Neutrophil (primary cell): ENCODE measurements around the gene PMF1.
"Not testable (repeated sequence)": the region's sequence is repeated elsewhere in the genome, so short reads cannot be mapped to it uniquely, and the experiment has no call there.

Source experiments
- H3K27ac ChIP-seq: fragments of 200-600 bp; sonication (generic); 2 replicates; pipeline ENCODE4 v1.5.1; 2016; ENCODE audit warnings: mild to moderate bottlenecking, moderate library complexity
- H3K27me3 ChIP-seq: fragments of 200-600 bp; sonication (generic); 2 replicates; pipeline ENCODE4 v1.6.0; 2016; ENCODE audit warnings: mild to moderate bottlenecking
- H3K36me3 ChIP-seq: fragments of 200-600 bp; sonication (generic); 2 replicates; pipeline ENCODE4 v1.5.1; 2017
- H3K4me1 ChIP-seq, 2 experiments: fragments of 200-600 bp in 1 of 2; sonication (generic) in 1 of 2; 1 replicate in 1 of 2; 2 replicates in 1 of 2; pipeline versions ENCODE4 v1.5.1 to v1.6.1; 2013 to 2016; ENCODE audit warnings: low read depth in 1 of 2, low read length in 1 of 2, mild to moderate bottlenecking in 1 of 2, moderate library complexity in 1 of 2; ENCODE audit not compliant: control insufficient read depth in 1 of 2, insufficient read depth in 1 of 2
- H3K4me3 ChIP-seq, 2 experiments: fragments of 200-600 bp in 1 of 2; sonication (generic) in 1 of 2; 1 replicate in 1 of 2; 2 replicates in 1 of 2; pipeline ENCODE4 v1.5.1; 2013 to 2016; ENCODE audit warnings: low read depth in 1 of 2, low read length in 1 of 2, mild to moderate bottlenecking in 1 of 2, moderate library complexity in 1 of 2
- H3K9me3 ChIP-seq: fragments of 200-600 bp; sonication (generic); 2 replicates; pipeline ENCODE4 v1.5.1; 2016
- TF ChIP-seq, protein P1 (sequence below): fragments of 200-600 bp; sonication (generic); IDR thresholded peaks from 2 replicates; pipeline ENCODE4 v1.5.1; 2016; ENCODE audit warnings: antibody characterized with exemption

Gene PMF1

DNA sequence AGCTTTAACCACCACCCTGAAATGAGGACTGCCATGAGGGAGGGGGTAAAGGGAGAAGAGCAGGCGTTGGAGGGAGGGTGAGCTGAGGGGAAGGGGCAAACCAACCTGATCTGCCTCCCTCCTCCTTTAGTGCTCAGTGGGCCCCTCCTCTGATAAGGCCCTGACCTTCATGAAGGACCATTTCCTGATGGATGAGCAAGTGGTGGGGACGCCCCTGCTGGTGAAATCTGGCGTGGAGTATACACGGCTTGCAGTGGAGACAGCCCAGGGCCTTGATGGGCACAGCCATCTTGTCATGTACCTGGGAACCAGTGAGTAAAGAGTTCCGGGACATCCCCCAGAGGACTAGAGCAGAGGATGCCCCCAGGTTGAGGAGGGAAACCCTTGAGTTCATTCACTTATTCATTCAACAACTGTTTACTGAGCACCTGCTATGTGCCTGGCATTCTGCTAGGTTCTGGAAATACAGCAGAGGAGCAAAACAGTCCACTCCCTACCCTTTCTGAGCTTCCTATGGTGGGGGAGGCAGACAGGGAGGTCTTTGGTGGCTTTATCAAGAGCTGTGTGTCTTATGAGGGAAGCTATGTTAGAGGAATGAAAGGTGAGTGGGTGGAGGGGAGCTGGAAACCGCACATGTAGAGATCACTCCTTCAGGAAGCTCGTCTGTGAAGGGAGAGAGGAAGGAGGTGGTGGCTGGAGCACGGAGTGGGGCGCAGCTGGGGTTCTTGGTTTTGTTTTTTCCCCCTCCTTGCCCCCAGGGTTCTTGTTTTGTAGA is 39.9 kb upstream of the PMF1 start:
- Histone ChIP-seq H3K27ac (no peak overlapping the region), H3K9me3 (no peaks in the 10 kb centered on the region), H3K4me1 (no peaks in the 10 kb centered on the region), H3K27me3 (no peaks in the 10 kb centered on the region), H3K4me3 (no peak overlapping the region), H3K36me3 (peaks cover 95% of the 10 kb centered on the region)
- TF ChIP-seq, protein P1, sequence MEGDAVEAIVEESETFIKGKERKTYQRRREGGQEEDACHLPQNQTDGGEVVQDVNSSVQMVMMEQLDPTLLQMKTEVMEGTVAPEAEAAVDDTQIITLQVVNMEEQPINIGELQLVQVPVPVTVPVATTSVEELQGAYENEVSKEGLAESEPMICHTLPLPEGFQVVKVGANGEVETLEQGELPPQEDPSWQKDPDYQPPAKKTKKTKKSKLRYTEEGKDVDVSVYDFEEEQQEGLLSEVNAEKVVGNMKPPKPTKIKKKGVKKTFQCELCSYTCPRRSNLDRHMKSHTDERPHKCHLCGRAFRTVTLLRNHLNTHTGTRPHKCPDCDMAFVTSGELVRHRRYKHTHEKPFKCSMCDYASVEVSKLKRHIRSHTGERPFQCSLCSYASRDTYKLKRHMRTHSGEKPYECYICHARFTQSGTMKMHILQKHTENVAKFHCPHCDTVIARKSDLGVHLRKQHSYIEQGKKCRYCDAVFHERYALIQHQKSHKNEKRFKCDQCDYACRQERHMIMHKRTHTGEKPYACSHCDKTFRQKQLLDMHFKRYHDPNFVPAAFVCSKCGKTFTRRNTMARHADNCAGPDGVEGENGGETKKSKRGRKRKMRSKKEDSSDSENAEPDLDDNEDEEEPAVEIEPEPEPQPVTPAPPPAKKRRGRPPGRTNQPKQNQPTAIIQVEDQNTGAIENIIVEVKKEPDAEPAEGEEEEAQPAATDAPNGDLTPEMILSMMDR, result no peak

DNA sequence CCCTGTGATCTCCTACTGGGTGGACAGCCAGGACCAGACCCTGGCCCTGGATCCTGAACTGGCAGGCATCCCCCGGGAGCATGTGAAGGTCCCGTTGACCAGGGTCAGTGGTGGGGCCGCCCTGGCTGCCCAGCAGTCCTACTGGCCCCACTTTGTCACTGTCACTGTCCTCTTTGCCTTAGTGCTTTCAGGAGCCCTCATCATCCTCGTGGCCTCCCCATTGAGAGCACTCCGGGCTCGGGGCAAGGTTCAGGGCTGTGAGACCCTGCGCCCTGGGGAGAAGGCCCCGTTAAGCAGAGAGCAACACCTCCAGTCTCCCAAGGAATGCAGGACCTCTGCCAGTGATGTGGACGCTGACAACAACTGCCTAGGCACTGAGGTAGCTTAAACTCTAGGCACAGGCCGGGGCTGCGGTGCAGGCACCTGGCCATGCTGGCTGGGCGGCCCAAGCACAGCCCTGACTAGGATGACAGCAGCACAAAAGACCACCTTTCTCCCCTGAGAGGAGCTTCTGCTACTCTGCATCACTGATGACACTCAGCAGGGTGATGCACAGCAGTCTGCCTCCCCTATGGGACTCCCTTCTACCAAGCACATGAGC is 36.1 kb upstream of the PMF1 start:
- TF ChIP-seq, protein P1, result no peak
- H3K36me3 ChIP-seq, result peaks cover 84% of the 10 kb centered on the region
- no peaks in the 10 kb centered on the region for H3K27me3 ChIP-seq
- no peak overlapping the region for H3K4me3 ChIP-seq
- peak overlapping the region; percentile 52 for H3K27ac ChIP-seq
- no peaks in the 10 kb centered on the region for H3K4me1 ChIP-seq
- no peaks in the 10 kb centered on the region for H3K9me3 ChIP-seq

DNA sequence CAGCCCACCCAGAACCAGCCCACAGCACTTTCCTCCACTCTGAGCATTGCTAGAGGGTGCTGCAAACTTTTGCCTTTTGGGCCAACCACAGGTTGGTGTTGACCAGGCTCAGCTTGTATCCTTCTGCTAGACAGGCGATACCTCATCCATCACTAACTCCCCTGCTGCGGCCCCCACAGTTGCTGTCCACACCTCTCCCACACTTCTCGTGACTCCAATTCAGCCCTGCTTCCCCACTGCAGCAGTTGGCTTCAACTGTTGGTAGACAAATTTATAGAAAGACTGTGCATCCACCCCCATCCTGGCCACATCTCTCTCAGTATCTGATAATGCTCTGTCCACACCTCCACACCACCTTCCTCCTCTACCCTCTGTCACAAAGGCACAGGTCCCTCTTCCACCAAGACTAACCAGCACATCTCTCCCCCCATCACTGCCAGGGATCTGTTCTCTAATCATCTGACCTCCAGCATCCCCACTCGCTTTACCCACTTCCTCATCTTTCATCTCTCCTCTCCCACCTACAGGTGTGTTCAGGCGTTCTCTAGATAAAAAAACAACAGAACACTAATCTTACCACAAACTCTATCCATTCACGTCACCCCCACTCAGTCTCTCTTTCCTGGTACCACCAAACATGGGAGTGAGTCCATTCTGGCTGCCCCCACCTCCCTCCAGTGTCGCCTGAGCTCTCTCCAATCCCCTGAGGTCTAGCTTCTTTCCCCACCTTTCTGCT is 34.7 kb upstream of the PMF1 start:
- Histone ChIP-seq H3K9me3 (no peaks in the 10 kb centered on the region), H3K36me3 (peaks cover 83% of the 10 kb centered on the region), H3K27ac (peak overlapping the region; percentile 52), H3K27me3 (no peaks in the 10 kb centered on the region), H3K4me3 (no peak overlapping the region), H3K4me1 (no peaks in the 10 kb centered on the region)
- TF ChIP-seq, protein P1, result no peak

DNA sequence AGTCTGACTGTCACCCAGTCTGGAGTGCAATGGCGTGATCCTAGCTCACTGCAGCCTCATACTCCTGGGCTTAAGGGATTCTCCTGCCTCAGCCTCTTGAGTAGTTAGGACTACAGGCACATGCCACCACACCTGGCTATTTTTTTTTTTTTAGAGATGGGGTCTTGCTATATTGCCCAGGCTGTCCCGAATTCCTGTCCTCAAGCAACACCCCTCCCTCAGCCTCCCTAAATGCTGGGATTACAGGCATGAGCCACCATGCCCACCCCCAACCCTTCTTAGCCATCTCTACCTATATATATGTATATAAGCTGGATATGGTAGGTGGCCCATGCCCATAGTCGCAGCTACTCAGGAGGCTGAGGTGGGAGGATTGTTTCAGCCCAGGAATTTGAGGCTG is 32.3 kb upstream of the PMF1 start:
- Histone ChIP-seq H3K27me3 (no peaks in the 10 kb centered on the region), H3K4me1 (no peaks in the 10 kb centered on the region), H3K36me3 (peaks cover 81% of the 10 kb centered on the region), H3K27ac (no peak overlapping the region), H3K4me3 (no peak overlapping the region), H3K9me3 (no peaks in the 10 kb centered on the region)
- TF ChIP-seq, protein P1, result no peak

DNA sequence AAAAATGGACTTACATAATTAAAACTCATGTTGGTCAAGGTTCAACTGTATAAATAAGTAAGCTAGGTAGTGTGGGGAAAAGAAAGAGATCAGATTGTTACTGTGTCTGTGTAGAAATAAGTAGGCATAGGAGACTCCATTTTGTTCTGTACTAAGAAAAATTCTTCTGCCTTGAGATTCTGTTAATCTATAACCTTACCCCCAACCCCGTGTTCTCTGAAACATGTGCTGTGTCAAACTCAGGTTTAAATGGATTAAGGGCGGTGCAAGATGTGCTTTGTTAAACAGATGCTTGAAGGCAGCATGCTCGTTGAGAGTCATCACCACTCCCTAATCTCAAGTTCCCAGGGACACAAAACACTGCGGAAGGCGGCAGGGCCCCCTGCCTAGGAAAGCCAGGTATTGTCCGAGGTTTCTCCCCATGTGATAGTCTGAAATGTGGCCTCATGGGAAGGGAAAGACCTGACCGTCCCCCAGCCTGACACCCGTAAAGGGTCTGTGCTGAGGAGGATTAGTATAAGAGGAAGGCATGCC is 31.3 kb upstream of the PMF1 start:
- H3K27ac ChIP-seq, result not testable (repeated sequence)

DNA sequence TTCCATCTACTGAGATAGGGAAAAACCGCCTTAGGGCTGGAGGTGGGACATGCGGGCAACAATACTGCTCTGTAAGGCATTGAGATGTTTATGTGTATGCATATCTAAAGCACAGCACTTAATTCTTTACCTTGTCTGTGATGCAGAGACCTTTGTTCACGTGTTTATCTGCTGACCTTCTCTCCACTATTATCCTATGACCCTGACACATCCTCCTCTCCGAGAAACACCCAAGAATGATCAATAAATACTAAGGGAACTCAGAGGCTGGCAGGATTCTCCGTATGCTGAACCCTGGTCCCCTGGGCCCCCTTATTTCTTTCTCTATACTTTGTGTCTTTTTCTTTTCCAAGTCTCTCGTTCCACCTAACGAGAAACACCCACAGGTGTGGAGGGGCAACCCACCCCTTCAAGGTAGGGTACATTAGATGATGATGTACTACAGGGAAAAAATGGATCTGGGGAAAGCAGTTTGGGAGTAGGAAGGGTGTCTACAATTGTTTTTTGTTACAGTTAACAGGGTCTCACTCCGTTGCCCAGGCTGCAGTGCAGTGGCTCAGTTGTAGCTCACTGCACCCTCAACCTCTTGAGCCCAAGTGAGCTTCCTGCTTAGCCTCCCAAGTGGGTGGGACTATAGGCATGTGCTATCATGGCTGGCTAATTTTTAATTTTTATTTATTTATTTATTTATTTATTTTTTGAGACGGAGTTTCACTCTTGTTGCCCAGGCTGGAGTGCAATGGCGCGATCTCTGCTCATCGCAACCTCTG is 30.6 kb upstream of the PMF1 start:
- H3K9me3 ChIP-seq, H3K4me3 ChIP-seq, H3K4me1 ChIP-seq, H3K27me3 ChIP-seq, H3K27ac ChIP-seq: not testable (repeated sequence)
- peaks cover 68% of the 10 kb centered on the region for H3K36me3 ChIP-seq

More for the DNA sequence above, 31.3 kb upstream of the PMF1 start:
- peaks cover 76% of the 10 kb centered on the region for H3K36me3 ChIP-seq
- not testable (repeated sequence) for H3K9me3 ChIP-seq, H3K4me1 ChIP-seq, H3K4me3 ChIP-seq, H3K27me3 ChIP-seq

DNA sequence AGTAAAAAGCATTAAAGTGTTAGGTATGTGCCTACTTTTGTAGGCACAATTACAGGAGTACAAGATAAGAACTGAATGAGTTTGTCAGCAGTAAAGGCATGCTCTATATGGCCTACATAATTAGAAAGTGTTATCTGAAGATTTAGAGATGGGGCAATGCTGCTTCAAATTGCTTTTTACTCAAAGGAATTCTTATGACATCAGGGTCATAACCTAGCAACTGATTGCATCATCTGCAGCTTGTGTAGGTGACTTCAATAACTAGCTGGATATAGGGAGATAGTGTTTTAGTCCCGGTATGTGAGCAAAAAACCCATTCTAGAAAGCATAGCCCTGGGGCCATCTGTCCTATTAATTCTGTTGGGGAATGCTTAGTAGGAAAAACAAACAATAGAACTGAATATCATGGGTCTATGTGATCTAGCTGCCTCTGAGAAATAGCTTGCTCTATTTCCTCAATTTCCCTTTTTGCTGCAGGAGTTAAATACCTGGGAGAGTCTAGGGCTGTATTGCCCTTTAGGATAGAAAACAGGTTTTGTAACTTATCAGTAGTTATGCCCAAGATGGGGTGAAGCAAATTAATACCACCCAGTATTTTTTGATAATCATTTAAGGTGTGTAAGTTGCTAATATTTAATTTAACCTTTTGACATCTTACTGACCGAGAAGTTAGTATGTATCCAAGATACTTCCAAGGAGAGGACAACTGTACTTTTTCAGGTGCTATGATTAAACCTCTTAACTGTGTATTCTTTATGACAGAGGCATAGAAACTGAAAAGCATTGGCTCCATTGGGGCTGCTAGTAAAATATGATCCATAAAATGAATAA is 26.2 kb upstream of the PMF1 start:
- not testable (repeated sequence) for H3K9me3 ChIP-seq, H3K4me3 ChIP-seq, H3K27me3 ChIP-seq
- peaks cover 12 to 14% of the 10 kb centered on the region in 2 experiments for H3K4me1 ChIP-seq
- H3K36me3 ChIP-seq, result peaks cover 45% of the 10 kb centered on the region
- H3K27ac ChIP-seq, result peak overlapping the region; percentile 4

DNA sequence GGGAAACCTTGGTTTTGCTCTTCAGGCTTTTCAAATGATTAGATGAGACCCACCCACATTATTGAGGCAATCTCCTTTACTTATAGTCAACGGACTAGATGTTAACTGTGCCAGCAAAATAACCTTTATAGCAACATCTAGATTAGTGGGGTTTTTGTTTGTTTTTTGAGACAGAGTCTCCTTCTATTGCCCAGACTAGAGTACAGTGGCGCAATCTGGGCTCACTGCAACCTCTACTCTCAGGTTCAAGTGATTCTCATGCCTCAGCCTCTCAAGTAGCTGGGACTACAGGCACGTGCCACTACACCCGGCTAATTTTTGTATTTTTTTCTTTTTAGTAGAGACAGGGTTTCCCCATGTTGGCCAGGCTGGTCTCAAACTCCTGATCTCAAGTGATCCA is 22.5 kb upstream of the PMF1 start:
- Histone ChIP-seq H3K27ac (peak overlapping the region; percentile 18), H3K4me1 (peaks cover 37 to 39% of the 10 kb centered on the region in 2 experiments), H3K36me3 (peaks cover 14% of the 10 kb centered on the region)
- H3K9me3 ChIP-seq, H3K4me3 ChIP-seq, H3K27me3 ChIP-seq: not testable (repeated sequence)
